Upper lobe of right lung (tissue), 1 donor: Measurements from ENCODE around the gene GMDS. TPM values are rescaled to one million over a fixed set of nuclear protein-coding genes. Genes with fewer than 3 reads are reported as not detected.

Experiments
- ATAC-seq: fragments of 200-7000 bp; cut with Tn5 transposase; one replicate; pipeline ENCODE4 v1.9.1; 2020; ENCODE audit warnings: mild to moderate bottlenecking, moderate library complexity
- DNase-seq: peaks from one replicate; pipeline ENCODE4 v3.0.0-alpha.2; 2020
- H3K27ac ChIP-seq: fragments of 200-600 bp; one replicate; pipeline ENCODE4 v1.8.0; 2022
- H3K27me3 ChIP-seq: fragments of 200-600 bp; one replicate; pipeline ENCODE4 v1.8.0; 2022; ENCODE audit warnings: mild to moderate bottlenecking
- H3K36me3 ChIP-seq: fragments of 200-600 bp; one replicate; pipeline ENCODE4 v1.8.0; 2022
- H3K4me1 ChIP-seq: fragments of 200-600 bp; one replicate; pipeline ENCODE4 v1.8.0; 2022
- H3K4me3 ChIP-seq: fragments of 200-600 bp; one replicate; pipeline ENCODE4 v1.8.0; 2022; ENCODE audit warnings: mild to moderate bottlenecking
- H3K9me3 ChIP-seq: fragments of 200-600 bp; one replicate; pipeline ENCODE4 v1.8.0; 2022
- CTCF ChIP-seq: fragments of 200-600 bp; IDR thresholded peaks from one replicate; pipeline ENCODE4 v1.8.0; 2022; ENCODE audit warnings: antibody characterized with exemption
- intact Hi-C: fragments of 100-400 bp; cut with DNase I; formaldehyde crosslinking; loops from one replicate; pipeline ENCODE4 v1.11.0; 2022
- total RNA-seq: library from RNA; stranded (reverse); fragmentation: NEBNext Ultra II Directional; extraction: Animal tissue kit (Norgen Biotek cat#: 25700); gene quantifications from one replicate; pipeline ENCODE4 v1.2.1, GENCODE V29; 2021
- donor health status: DM: no; HTN: yes; CAD: no; lungs with severe emphysema.

Gene GMDS
- total RNA-seq, 1 donor from 2014 or later, result 12.2 TPM

- Histone ChIP-seq H3K9me3 (no peaks in the 10 kb centered on the region), H3K4me3 (peak overlapping the region; percentile 51), H3K4me1 (peaks cover 8% of the 10 kb centered on the region), H3K36me3 (no peaks in the 10 kb centered on the region), H3K27me3 (peaks cover 76% of the 10 kb centered on the region), H3K27ac (no peak overlapping the region)
- intact Hi-C loops, result no loop called here
- TF ChIP-seq CTCF, result no peak
- ATAC-seq, result peak; percentile 7
- no peak for DNase-seq
Observed at GRCh38 chr6:1614448-1615150, 630.8 kb downstream of the GMDS start.

GRCh38 chr6:1613688-1614447, 631.5 kb downstream of the GMDS start:
- H3K27me3 ChIP-seq, result peaks cover 73% of the 10 kb centered on the region

GRCh38 chr6:1613346-1613687, 632.1 kb downstream of the GMDS start:
- TF ChIP-seq CTCF, result no peak
- no peak for ATAC-seq
- H3K9me3 ChIP-seq, result no peaks in the 10 kb centered on the region
- H3K27me3 ChIP-seq, result peaks cover 75% of the 10 kb centered on the region
- no peak for DNase-seq
- H3K27ac ChIP-seq, result no peak overlapping the region
- H3K4me3 ChIP-seq, result peak overlapping the region; percentile 51
- intact Hi-C loops, result no loop called here
- H3K4me1 ChIP-seq, result peaks cover 7% of the 10 kb centered on the region
- H3K36me3 ChIP-seq, result no peaks in the 10 kb centered on the region

More at GRCh38 chr6:1613688-1614447, 631.5 kb downstream of the GMDS start:
- no peak overlapping the region for H3K27ac ChIP-seq
- H3K9me3 ChIP-seq, result no peaks in the 10 kb centered on the region
- H3K4me1 ChIP-seq, result peaks cover 7% of the 10 kb centered on the region
- DNase-seq, result no peak
- intact Hi-C loops, result no loop called here
- no peak for TF ChIP-seq CTCF
- ATAC-seq, result no peak
- peak overlapping the region; percentile 51 for H3K4me3 ChIP-seq
- no peaks in the 10 kb centered on the region for H3K36me3 ChIP-seq

- peaks cover 7% of the 10 kb centered on the region for H3K4me1 ChIP-seq
- no peak overlapping the region for H3K27ac ChIP-seq
- no peaks in the 10 kb centered on the region for H3K36me3 ChIP-seq
- no peaks in the 10 kb centered on the region for H3K9me3 ChIP-seq
- H3K27me3 ChIP-seq, result peaks cover 75% of the 10 kb centered on the region
- DNase-seq (no peak), ATAC-seq (no peak)
- H3K4me3 ChIP-seq, result peak overlapping the region; percentile 51
- intact Hi-C loops, result no loop called here
- TF ChIP-seq CTCF, result no peak
Observed at GRCh38 chr6:1612974-1613306, 632.5 kb downstream of the GMDS start.

GRCh38 chr6:1612299-1612973, 633.0 kb downstream of the GMDS start:
- DNase-seq (no peak), ATAC-seq (no peak)
- TF ChIP-seq CTCF, result no peak
- peaks cover 76% of the 10 kb centered on the region for H3K27me3 ChIP-seq
- no peaks in the 10 kb centered on the region for H3K36me3 ChIP-seq
- no peak overlapping the region for H3K27ac ChIP-seq
- peak overlapping the region; percentile 51 for H3K4me3 ChIP-seq
- H3K9me3 ChIP-seq, result no peaks in the 10 kb centered on the region
- intact Hi-C loops, result no loop called here
- peaks cover 7% of the 10 kb centered on the region for H3K4me1 ChIP-seq
